GM13976 (cell line): ENCODE results near the gene SLC9A9.

Experiments
- DNase-seq: peaks from one replicate; pipeline ENCODE4 v3.0.0; 2012; ENCODE audit warnings: low spot score
- CTCF ChIP-seq: IDR thresholded peaks from 2 replicates; pipeline ENCODE4 v1.5.1; 2012; ENCODE audit warnings: borderline replicate concordance, mild to moderate bottlenecking; ENCODE audit not compliant: insufficient read depth; ENCODE audit errors: extremely low read depth, missing control alignments, control extremely low read depth
- in situ Hi-C: fragments of 300-500 bp; cut with MboI; formaldehyde crosslinking; loops from one replicate; pipeline ENCODE4 v1.12.0; 2022; ENCODE audit warnings: low sequenced_read_pairs, mixed read lengths, inconsistent platforms; ENCODE audit not compliant: unreplicated experiment

SLC9A9 gene

GRCh38 chr3:143266511-143266910, 581.8 kb downstream of the SLC9A9 start:
- in situ Hi-C loops, result no loop called here
- no peak for TF ChIP-seq CTCF
- no peak for DNase-seq

DNA sequence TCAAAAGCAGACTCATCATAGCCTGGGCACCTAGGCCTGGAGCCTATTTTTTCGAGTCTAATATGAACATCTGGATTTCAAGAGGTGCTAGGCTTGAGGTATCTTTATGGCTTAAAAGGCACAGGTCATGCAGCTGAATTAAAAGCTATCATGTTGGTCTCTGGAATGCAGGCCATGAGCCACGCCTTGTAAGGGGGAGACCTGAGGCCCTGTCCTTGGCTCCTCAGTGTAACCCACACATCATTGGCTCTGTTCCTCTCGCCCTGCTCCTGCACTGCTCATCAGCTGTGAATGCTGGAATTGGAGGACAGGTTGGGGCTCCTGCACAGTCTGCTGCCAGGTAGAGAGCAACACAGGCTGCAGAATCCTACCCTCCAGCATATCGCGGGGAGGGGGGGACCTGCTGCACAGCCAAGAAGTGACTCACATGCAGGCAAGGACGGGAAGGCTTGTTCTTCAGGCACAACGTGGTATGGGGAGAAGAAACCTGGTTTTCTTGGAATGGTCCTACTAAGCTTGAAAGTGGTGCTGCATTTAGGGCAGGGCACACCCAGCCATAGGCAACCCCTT, 582.7 kb downstream of the SLC9A9 start:
- TF ChIP-seq CTCF, result no peak
- in situ Hi-C loops, result no loop called here
- DNase-seq, result no peak

GRCh38 chr3:143263852-143264513, 584.3 kb downstream of the SLC9A9 start:
- in situ Hi-C loops, result no loop called here
- no peak for TF ChIP-seq CTCF
- DNase-seq, result no peak

DNA sequence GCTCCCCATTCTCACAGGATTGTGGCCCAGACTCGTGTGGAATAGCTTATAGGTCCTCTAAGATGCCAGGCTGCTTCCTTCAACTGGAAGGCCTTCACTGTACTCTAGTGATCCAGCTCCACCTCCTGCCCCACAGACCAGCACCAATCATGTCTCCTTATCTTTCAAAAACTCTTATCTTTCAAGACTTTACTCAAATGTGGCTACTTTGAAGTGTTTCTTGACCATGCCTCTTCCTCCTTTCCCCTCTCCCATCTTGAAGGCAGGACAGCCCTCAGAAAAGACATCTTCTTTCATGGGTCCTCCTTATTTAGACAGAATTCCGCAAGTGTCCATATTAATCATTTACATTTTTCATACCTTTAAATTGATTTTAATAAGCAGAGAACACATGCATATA, 586.4 kb downstream of the SLC9A9 start:
- TF ChIP-seq CTCF, result no peak
- DNase-seq, result no peak
- in situ Hi-C loops, result no loop called here

- DNase-seq, result no peak
- no peak for TF ChIP-seq CTCF
- in situ Hi-C loops, result no loop called here
Measured at GRCh38 chr3:143258692-143259091, 589.6 kb downstream of the SLC9A9 start.

DNA sequence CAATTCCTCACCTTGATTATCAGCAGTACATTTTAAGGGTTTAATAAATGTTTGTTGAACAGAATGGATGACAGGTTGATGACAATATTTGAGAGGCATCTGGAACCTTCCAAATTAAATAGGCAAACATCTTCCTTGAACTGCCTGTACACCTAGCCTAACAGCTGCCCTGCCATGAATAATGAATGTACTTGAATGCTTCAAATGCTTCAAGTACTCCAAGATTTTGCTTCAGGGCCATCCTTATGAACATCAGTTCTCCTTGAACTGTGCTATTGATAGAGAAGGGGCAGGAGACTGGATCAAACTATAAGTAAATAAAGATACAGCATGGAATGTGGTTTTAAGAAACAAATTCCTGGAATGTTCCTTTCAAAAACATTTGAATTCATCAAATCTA, 591.9 kb downstream of the SLC9A9 start:
- in situ Hi-C loops, result no loop called here
- no peak for TF ChIP-seq CTCF
- DNase-seq, result no peak
